Upper lobe of left lung (tissue), 6 donors: ENCODE results near the gene GFAP. TPM values are rescaled to one million over a fixed set of nuclear protein-coding genes. Genes with fewer than 3 reads are reported as not detected.
A peak's percentile ranks its signal among the peaks of the same experiment; 100 is the strongest.

Source experiments
- ATAC-seq, 2 donors: fragments of 200-7000 bp; cut with Tn5 transposase; one replicate each; pipeline ENCODE4 v1.9.1; 2022; ENCODE audit warnings: mild to moderate bottlenecking in 2 of 2, moderate library complexity in 2 of 2; ENCODE audit not compliant: low FRiP score in 2 of 2
- DNase-seq, 2 donors: peaks; one replicate each; pipeline ENCODE4 v3.0.0-alpha.2; 2019 to 2020
- H3K27ac ChIP-seq, 4 donors: fragments of 200-600 bp; sonication (generic); one replicate each; pipeline ENCODE4 v1.5.1; 2016 to 2019
- H3K27me3 ChIP-seq, 4 donors: fragments of 200-600 bp; sonication (generic); one replicate each; pipeline ENCODE4 v1.5.1; 2017 to 2019
- H3K36me3 ChIP-seq, 4 donors: fragments of 200-600 bp; sonication (generic); one replicate each; pipeline ENCODE4 v1.5.1; 2016 to 2019
- H3K4me1 ChIP-seq, 4 donors: fragments of 200-600 bp; sonication (generic); one replicate each; pipeline ENCODE4 v1.5.1; 2018 to 2019
- H3K4me3 ChIP-seq, 4 donors: fragments of 200-600 bp; sonication (generic); one replicate each; pipeline ENCODE4 v1.5.1; 2017 to 2019; ENCODE audit warnings: mild to moderate bottlenecking in 2 of 4, moderate library complexity in 1 of 4
- H3K9me3 ChIP-seq, 4 donors: fragments of 200-600 bp; sonication (generic); one replicate each; pipeline ENCODE4 v1.5.1; 2018 to 2019
- CTCF ChIP-seq, 6 experiments: fragments of 450-650 bp in 4 of 6; fragments of 200-600 bp in 2 of 6; sonication (generic) in 2 of 6; IDR thresholded peaks; one replicate each; pipeline ENCODE4 v1.5.1; 2016 to 2019; ENCODE audit warnings: antibody characterized with exemption in 6 of 6
- EP300 ChIP-seq, 4 donors: sonication (generic); formaldehyde crosslinking; IDR thresholded peaks; one replicate each; pipeline ENCODE4 v1.5.1; 2017; ENCODE audit warnings: antibody characterized with exemption in 4 of 4, control low read depth in 2 of 4
- POLR2A ChIP-seq, 4 donors: fragments of 450-650 bp; IDR thresholded peaks; one replicate each; pipeline ENCODE4 v1.5.1; 2016 to 2017; ENCODE audit warnings: antibody characterized with exemption in 4 of 4, mild to moderate bottlenecking in 2 of 4
- POLR2AphosphoS5 ChIP-seq, 2 donors: sonication (generic); formaldehyde crosslinking; IDR thresholded peaks; one replicate each; pipeline ENCODE4 v1.5.1; 2017; ENCODE audit warnings: antibody characterized with exemption in 2 of 2
- WGBS, 2 donors: methylation state at CpG; one replicate each; pipeline ENCODE4 v1.1.5; 2017 to 2018; 5-methylcytosine and 5-hydroxymethylcytosine counted together
- total RNA-seq, 6 donors: library from RNA; depleted of rRNA in 4 of 6; stranded (reverse); fragments of >200 nt in 4 of 6; gene quantifications; one replicate each; pipeline versions ENCODE4 v1.1.0 to v1.2.1, GENCODE V29; 2016 to 2021
- donor health status: DM: no; HTN: no; CAD: no; lungs with moderate emphysema.
- donor health status: DM: no; HTN: yes; CAD: no; lungs with severe emphysema.

The GFAP gene
- total RNA-seq, 6 donors from 2014 or later, result not detected

GRCh38 chr17:44922746-44923470 is 7.6 kb upstream of the GFAP start:
- 74 to 78% methylated on average over 16 to 19 of the region's 19 CpGs for WGBS, 2 donors
- no peak overlapping the region for H3K27ac ChIP-seq
- ATAC-seq (no peak), DNase-seq (no peak)
- no peak for TF ChIP-seq POLR2A (IDR thresholded peaks at IDR 0.05)
- TF ChIP-seq POLR2AphosphoS5 (IDR thresholded peaks at IDR 0.05), result no peak
- TF ChIP-seq EP300 (IDR thresholded peaks at IDR 0.05), result no peak
- TF ChIP-seq CTCF (IDR thresholded peaks at IDR 0.05), result no peak
- no peaks in the 10 kb centered on the region for H3K9me3 ChIP-seq
- H3K36me3 ChIP-seq, result no peaks in the 10 kb centered on the region
- H3K27me3 ChIP-seq, result no peaks in the 10 kb centered on the region
- H3K4me1 ChIP-seq, result no peaks in the 10 kb centered on the region
- no peak overlapping the region for H3K4me3 ChIP-seq

- DNase-seq (no peak), ATAC-seq (no peak)
- 90 to 100% methylated on average over 1 to 6 of the region's 6 CpGs for WGBS, 2 donors
- H3K27ac ChIP-seq, result no peak overlapping the region
- H3K4me1 ChIP-seq, result no peaks in the 10 kb centered on the region
- H3K27me3 ChIP-seq, result no peaks in the 10 kb centered on the region
- TF ChIP-seq POLR2AphosphoS5 (IDR thresholded peaks at IDR 0.05), result no peak
- no peaks in the 10 kb centered on the region for H3K9me3 ChIP-seq
- no peak overlapping the region for H3K4me3 ChIP-seq
- H3K36me3 ChIP-seq, result no peaks in the 10 kb centered on the region
Observed at GRCh38 chr17:44922136-44922535, 6.8 kb upstream of the GFAP start.

- DNase-seq, result no peak
- no peaks in the 10 kb centered on the region for H3K27me3 ChIP-seq
- no peak overlapping the region for H3K27ac ChIP-seq
- H3K4me3 ChIP-seq, result no peak overlapping the region
- no peak for ATAC-seq
- peaks cover 0 to 8% (median 4%) of the 10 kb centered on the region in 4 donors for H3K4me1 ChIP-seq
- H3K9me3 ChIP-seq, result no peaks in the 10 kb centered on the region
- 71 to 76% methylated on average over 11 of the region's 11 CpGs for WGBS, 2 donors
- no peaks in the 10 kb centered on the region for H3K36me3 ChIP-seq
- TF ChIP-seq CTCF (IDR thresholded peaks at IDR 0.05) (no peak), EP300 (IDR thresholded peaks at IDR 0.05) (no peak), POLR2AphosphoS5 (IDR thresholded peaks at IDR 0.05) (no peak), POLR2A (IDR thresholded peaks at IDR 0.05) (no peak)
Observed at GRCh38 chr17:44921122-44921882, 6.0 kb upstream of the GFAP start.

GRCh38 chr17:44920565-44920940 is 5.3 kb upstream of the GFAP start:
- TF ChIP-seq EP300 (IDR thresholded peaks at IDR 0.05), result no peak
- no peak for TF ChIP-seq CTCF (IDR thresholded peaks at IDR 0.05)
- no peak for TF ChIP-seq POLR2A (IDR thresholded peaks at IDR 0.05)
- no peak for TF ChIP-seq POLR2AphosphoS5 (IDR thresholded peaks at IDR 0.05)
- H3K27me3 ChIP-seq, result no peaks in the 10 kb centered on the region
- no peak overlapping the region for H3K4me3 ChIP-seq
- ATAC-seq, result no peak
- H3K4me1 ChIP-seq, result peaks cover 0 to 16% (median 7%) of the 10 kb centered on the region in 4 donors
- no peaks in the 10 kb centered on the region for H3K9me3 ChIP-seq
- H3K27ac ChIP-seq, result no peak overlapping the region
- DNase-seq, result no peak
- 72 to 79% methylated on average over 7 of the region's 7 CpGs for WGBS, 2 donors
- no peaks in the 10 kb centered on the region for H3K36me3 ChIP-seq

GRCh38 chr17:44919885-44920564 is 4.7 kb upstream of the GFAP start:
- DNase-seq (peak in 1 of 2 donors; percentile 81), ATAC-seq (peak; percentile 83 to 93)
- TF ChIP-seq CTCF (IDR thresholded peaks at IDR 0.05) (peak; percentile 80 to 91 (median 86)), POLR2AphosphoS5 (IDR thresholded peaks at IDR 0.05) (no peak), POLR2A (IDR thresholded peaks at IDR 0.05) (no peak), EP300 (IDR thresholded peaks at IDR 0.05) (no peak)
- Histone ChIP-seq H3K27ac (no peak overlapping the region), H3K27me3 (no peaks in the 10 kb centered on the region), H3K4me1 (peaks cover 0 to 17% (median 8%) of the 10 kb centered on the region in 4 donors), H3K9me3 (no peaks in the 10 kb centered on the region), H3K36me3 (no peaks in the 10 kb centered on the region), H3K4me3 (no peak overlapping the region)
- 20 to 38% methylated on average over 2 to 9 of the region's 9 CpGs for WGBS, 2 donors
